ENCODE data around the gene NAALADL2.

GRCh38 chr3:175620093-175620492 lies 761.0 kb downstream of the NAALADL2 start:
- TF ChIP-seq EZH2 (IDR thresholded peaks at IDR 0.05; ENCODE audit: low read depth) = no peak
- TF ChIP-seq, protein P1, sequence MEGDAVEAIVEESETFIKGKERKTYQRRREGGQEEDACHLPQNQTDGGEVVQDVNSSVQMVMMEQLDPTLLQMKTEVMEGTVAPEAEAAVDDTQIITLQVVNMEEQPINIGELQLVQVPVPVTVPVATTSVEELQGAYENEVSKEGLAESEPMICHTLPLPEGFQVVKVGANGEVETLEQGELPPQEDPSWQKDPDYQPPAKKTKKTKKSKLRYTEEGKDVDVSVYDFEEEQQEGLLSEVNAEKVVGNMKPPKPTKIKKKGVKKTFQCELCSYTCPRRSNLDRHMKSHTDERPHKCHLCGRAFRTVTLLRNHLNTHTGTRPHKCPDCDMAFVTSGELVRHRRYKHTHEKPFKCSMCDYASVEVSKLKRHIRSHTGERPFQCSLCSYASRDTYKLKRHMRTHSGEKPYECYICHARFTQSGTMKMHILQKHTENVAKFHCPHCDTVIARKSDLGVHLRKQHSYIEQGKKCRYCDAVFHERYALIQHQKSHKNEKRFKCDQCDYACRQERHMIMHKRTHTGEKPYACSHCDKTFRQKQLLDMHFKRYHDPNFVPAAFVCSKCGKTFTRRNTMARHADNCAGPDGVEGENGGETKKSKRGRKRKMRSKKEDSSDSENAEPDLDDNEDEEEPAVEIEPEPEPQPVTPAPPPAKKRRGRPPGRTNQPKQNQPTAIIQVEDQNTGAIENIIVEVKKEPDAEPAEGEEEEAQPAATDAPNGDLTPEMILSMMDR (conservative IDR thresholded peaks at IDR 0.05) = no peak
